Skeletal muscle tissue (tissue), 4 donors: ENCODE results near the gene LAIR2. TPM values are rescaled to one million over a fixed set of nuclear protein-coding genes. Genes with fewer than 3 reads are reported as not detected.

Experiments
- H3K27ac ChIP-seq: one replicate; pipeline ENCODE4 v1.7.0; 2013; ENCODE audit warnings: mild to moderate bottlenecking, low read depth, low read length, inconsistent platforms
- H3K27me3 ChIP-seq, 3 donors: one replicate each; pipeline ENCODE4 v1.7.0; 2013; ENCODE audit warnings: low read length in 3 of 3; ENCODE audit not compliant: control insufficient read depth in 3 of 3, insufficient read depth in 3 of 3
- H3K36me3 ChIP-seq, 3 donors: one replicate each; pipeline ENCODE4 v1.7.0; 2013; ENCODE audit warnings: low read length in 3 of 3; ENCODE audit not compliant: control insufficient read depth in 3 of 3, insufficient read depth in 3 of 3
- H3K4me1 ChIP-seq, 3 donors: one replicate each; pipeline ENCODE4 v1.7.0; 2013; ENCODE audit warnings: low read length in 3 of 3, mild to moderate bottlenecking in 3 of 3; ENCODE audit not compliant: control insufficient read depth in 3 of 3, insufficient read depth in 3 of 3
- H3K4me3 ChIP-seq, 3 donors: one replicate each; pipeline ENCODE4 v1.7.0; 2013; ENCODE audit warnings: low read length in 3 of 3
- H3K9ac ChIP-seq, 3 donors: one replicate each; pipeline ENCODE4 v1.7.0; 2013; ENCODE audit warnings: low read length in 3 of 3, mild to moderate bottlenecking in 3 of 3, moderate library complexity in 2 of 3, low read depth in 1 of 3
- H3K9me3 ChIP-seq, 3 donors: one replicate each; pipeline ENCODE4 v1.7.0; 2013; ENCODE audit warnings: low read length in 3 of 3; ENCODE audit not compliant: control insufficient read depth in 3 of 3
- total RNA-seq: library from RNA; depleted of rRNA; stranded (reverse); fragments of >200 nt; gene quantifications from one replicate; pipeline ENCODE4 v1.2.3, GENCODE V29; 2014
- donor health status: Osteomylitis.

LAIR2 gene, protein sequence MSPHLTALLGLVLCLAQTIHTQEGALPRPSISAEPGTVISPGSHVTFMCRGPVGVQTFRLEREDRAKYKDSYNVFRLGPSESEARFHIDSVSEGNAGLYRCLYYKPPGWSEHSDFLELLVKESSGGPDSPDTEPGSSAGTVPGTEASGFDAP
- not detected for total RNA-seq

DNA sequence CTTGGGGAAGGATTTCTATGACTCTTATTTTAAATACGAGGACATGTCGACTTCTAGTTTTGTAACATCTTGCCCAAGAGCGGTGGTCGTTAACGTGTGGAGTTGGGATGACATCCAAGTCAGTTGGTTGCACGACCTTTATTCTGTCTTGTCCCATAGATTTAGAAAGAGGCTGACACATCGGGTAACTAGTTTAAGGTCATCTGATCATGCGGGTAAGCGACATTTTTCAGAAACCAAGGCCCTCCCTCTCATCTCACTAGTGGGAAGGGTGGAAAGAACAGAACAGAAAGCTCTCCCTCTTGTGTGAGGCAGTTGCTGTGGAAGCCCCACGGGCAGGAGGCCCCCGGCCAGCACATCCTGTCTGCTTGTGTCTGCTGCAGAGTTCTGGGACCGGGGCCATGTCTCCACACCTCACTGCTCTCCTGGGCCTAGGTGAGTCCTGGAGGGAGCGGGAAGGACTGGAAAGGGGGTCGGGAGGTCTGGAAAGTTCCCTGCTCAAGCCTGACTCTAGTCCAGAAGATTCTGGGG lies at the start of gene LAIR2:
TSS of gene LAIR2 (plus strand) at position 314 of the 531 bp plus-strand sequence. CDS start at position 402, 88 bp downstream.
- H3K4me1 ChIP-seq = no peaks in the 10 kb centered on the region
- no peaks in the 10 kb centered on the region for H3K9me3 ChIP-seq
- H3K36me3 ChIP-seq = no peaks in the 10 kb centered on the region
- no peak within 1 kb of the TSS for H3K4me3 ChIP-seq
- no peak within 1 kb of the TSS for H3K9ac ChIP-seq
- peaks cover 0 to 5% (median 3%) of the 10 kb centered on the region in 3 donors for H3K27me3 ChIP-seq
- no peak within 1 kb of the TSS for H3K27ac ChIP-seq

DNA sequence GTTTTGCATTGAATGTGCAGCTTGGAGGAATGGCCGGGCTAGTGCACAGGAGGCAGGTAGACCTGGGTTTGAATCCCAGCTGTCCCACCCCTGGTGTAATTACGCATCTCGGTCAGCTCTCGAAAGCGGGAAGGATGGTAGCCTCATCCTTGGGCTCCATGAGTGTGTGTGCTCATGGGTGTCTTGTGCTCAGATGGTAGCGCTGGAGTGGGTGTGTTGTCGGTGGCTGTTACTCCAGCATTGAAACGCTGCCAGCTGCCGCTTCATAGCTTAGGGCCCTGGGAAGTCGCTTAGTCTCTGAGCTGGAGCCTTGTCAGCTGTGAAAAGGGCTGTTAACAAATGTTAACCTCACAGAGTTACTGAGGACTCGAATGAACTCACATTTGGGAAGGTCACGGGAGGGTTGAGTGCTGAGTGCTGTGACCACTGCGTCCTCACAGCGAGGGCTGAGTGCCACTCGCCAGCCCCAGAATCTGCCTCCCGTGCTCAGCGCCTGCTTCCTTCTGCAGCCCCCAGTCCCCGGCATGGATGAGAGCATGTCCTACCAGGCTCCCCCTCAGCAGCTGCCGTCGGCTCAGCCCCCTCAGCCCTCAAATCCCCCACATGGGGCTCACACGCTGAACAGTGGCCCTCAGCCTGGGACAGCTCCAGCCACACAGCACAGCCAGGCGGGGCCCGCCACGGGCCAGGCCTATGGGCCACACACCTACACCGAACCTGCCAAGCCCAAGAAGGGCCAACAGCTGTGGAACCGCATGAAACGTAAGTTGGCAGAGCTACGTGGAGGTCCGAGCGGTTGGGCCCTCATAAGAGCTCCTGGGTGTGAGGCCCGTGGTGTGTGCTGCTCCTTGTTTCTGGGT lies 48.5 kb upstream of the LAIR2 start:
- no peak overlapping the region for H3K27ac ChIP-seq
- H3K9ac ChIP-seq = no peak overlapping the region
- H3K36me3 ChIP-seq = peaks cover 71 to 81% (median 81%) of the 10 kb centered on the region in 3 donors
- peaks cover 26 to 38% (median 27%) of the 10 kb centered on the region in 3 donors for H3K4me1 ChIP-seq
- H3K4me3 ChIP-seq = no peak overlapping the region
- H3K27me3 ChIP-seq = no peaks in the 10 kb centered on the region
- no peaks in the 10 kb centered on the region for H3K9me3 ChIP-seq

DNA sequence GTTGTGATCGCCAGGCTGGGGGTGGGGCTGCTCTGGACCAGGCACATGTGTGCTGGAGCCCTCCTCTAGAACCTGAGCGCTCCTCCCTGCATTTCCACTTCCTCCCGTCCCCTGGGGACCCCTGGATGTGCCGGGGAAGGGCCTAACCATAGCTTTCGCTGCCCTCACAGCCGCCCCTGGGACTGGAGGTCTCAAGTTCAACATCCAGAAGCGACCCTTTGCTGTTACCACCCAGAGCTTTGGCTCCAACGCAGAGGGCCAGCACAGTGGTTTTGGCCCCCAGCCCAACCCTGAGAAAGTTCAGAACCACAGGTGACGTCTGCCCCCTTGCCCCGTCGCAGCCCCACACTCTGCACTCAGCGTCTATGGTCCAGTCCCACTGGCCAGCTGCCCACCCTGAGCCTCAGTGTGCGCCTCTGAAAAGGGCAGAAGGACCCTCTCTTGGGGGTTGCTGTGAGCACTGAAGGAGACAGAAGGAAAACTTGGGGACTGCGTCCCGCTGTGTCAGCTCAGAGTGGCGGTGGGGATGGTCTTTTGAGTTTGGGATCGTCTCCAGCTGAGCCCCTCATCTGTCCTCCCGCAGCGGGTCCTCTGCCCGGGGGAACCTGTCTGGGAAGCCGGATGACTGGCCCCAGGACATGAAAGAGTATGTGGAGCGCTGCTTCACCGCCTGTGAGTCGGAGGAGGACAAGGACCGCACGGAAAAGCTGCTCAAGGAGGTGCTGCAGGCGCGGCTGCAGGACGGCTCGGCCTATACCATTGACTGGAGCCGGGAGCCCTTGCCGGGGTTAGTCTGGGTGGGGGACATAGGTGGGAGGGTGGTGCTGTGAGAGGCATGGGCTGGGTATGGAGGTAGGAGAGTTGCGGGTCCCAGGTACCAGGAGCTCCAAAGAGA lies 47.6 kb upstream of the LAIR2 start:
- Histone ChIP-seq H3K36me3 (peaks cover 79 to 90% (median 89%) of the 10 kb centered on the region in 3 donors), H3K9ac (no peak overlapping the region), H3K9me3 (no peaks in the 10 kb centered on the region), H3K27me3 (no peaks in the 10 kb centered on the region), H3K27ac (no peak overlapping the region), H3K4me1 (peaks cover 21 to 36% (median 23%) of the 10 kb centered on the region in 3 donors), H3K4me3 (no peak overlapping the region)

DNA sequence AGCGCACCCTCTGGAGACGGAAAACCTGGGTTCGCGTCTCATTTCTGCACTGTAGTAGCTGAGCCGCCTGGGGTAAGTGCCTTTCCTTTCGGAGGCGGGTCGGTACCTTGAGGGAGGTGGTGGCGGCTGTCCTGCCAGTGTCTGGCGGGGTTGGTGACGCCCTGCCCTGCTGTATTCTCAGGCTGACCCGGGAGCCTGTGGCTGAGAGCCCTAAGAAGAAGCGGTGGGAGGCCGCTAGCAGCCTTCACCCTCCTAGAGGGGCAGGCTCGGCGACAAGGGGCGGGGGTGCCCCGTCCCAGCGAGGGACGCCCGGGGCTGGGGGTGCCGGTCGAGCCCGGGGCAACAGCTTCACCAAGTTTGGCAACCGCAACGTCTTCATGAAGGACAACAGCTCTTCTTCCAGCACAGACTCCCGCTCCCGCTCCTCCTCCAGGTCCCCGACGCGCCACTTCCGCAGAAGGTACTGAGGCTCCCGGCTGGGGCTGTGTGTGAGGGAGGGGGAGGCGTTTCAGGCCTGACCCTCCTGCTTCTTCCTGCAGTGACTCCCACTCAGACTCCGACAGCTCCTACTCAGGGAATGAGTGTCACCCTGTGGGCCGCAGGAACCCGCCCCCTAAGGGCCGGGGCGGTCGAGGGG lies 46.7 kb upstream of the LAIR2 start:
- peaks cover 85 to 92% (median 91%) of the 10 kb centered on the region in 3 donors for H3K36me3 ChIP-seq
- H3K9me3 ChIP-seq = no peaks in the 10 kb centered on the region
- H3K9ac ChIP-seq = no peak overlapping the region
- H3K27ac ChIP-seq = no peak overlapping the region
- no peak overlapping the region for H3K4me3 ChIP-seq
- H3K27me3 ChIP-seq = no peaks in the 10 kb centered on the region
- peaks cover 13 to 27% (median 14%) of the 10 kb centered on the region in 3 donors for H3K4me1 ChIP-seq

DNA sequence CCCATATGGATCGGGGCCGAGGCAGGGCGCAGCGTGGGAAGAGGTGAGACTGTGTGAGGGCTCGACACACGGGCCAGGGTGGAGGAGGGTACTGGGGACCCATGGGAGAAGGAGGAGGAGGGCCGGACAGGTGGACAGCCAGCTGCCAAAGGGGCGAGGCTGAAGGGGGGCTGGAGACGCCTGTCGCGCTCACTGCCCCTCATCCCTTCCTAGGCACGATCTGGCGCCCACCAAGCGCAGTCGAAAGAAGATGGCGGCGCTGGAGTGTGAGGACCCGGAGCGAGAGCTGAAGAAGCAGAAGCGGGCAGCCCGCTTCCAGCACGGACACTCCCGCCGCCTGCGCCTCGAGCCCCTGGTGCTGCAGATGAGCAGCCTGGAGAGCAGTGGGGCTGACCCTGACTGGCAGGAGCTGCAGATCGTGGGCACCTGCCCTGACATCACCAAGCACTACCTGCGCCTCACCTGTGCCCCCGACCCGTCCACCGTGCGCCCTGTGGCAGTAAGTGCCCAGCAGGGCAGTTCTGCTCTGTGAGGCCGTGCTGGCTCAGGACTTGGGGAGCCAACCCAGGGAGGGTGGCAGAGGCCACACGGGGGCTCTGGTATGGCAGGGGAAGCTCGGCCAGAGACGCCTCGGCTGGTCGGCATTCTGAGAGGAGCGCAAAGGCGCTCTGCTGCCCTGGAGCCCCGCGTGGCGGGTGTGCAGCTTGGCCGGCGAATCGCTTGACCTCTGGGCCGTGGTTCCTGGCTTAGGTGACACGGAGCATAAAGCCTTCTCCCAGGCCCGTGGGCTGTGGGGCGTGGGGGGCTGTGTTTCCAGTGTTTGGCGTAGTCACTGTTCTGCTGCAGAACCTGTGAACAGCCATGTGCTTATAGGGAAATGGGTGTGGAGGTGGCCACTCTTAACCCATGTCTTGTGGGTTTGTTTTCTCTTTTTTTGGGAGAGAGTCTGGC lies 45.9 kb upstream of the LAIR2 start:
- Histone ChIP-seq H3K9me3 (no peaks in the 10 kb centered on the region), H3K9ac (no peak overlapping the region), H3K27me3 (no peaks in the 10 kb centered on the region), H3K27ac (no peak overlapping the region), H3K36me3 (peaks cover 87 to 88% (median 87%) of the 10 kb centered on the region in 3 donors), H3K4me1 (peaks cover 5 to 19% (median 9%) of the 10 kb centered on the region in 3 donors), H3K4me3 (no peak overlapping the region)

DNA sequence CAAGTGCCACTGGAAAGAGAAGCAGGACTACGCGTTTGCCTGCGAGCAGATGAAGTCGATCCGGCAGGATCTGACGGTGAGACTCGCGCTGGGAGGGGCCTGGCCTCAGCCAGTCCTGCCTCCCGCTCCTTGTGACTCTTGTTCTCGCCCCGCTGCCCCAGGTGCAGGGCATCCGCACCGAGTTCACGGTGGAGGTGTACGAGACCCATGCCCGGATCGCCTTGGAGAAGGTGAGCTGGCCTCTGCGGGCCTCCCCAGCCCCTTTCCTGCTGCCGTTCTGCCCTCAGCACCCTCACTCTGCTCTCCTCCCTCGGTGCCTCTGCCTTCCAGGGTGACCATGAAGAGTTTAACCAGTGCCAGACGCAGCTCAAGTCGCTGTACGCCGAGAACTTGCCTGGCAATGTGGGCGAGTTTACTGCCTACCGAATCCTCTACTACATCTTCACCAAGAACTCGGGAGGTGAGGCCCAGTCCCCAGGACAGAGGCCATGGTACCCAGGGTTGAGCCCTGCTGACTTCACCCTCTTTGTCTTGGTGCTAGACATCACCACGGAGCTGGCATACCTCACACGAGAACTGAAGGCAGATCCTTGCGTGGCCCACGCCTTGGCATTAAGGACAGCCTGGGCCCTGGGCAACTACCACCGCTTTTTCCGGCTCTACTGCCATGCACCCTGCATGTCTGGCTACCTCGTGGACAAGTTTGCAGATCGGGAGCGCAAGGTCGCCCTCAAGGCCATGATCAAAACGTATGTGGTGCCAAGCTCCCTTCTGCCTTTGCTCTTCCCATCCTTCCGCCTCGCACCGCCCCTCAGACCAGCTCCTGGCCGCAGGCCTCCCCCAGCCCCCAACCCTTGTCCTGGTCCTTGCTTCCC lies 44.6 kb upstream of the LAIR2 start:
- Histone ChIP-seq H3K4me1 (peaks cover 10 to 23% (median 15%) of the 10 kb centered on the region in 3 donors), H3K4me3 (no peak overlapping the region), H3K9me3 (no peaks in the 10 kb centered on the region), H3K27me3 (no peaks in the 10 kb centered on the region), H3K27ac (no peak overlapping the region), H3K9ac (no peak overlapping the region), H3K36me3 (peaks cover 74 to 77% (median 75%) of the 10 kb centered on the region in 3 donors)

DNA sequence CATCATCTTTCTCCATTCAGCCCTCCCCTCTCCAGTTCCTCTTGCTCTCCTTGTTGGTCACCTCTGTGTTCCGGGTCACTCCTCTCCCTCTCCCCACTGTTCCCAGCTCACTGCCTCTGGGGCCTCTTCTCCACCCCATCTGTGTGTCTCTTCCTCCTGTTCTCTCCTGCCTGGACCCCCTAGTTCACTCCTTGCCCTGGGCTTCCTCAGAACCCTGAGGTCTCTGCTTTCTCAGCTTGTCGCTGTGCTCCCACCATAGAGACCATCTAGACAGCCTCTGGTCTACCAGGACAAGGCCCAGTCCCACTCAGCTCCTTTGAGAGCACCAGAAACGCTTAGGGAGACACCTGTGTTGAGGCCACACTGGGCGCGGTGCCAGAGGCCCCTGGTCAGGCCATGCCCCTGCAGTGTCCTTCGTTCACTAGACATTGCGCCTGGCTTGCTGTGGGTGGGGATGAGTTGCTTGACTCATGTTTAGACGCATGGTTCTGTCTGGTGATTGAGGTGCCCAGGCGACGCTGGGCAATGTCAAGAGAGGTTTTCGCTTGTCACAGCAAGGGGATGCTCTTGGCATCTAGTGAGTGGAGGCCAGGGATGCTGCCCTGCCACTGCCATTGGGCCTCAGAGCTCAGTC lies 43.9 kb upstream of the LAIR2 start:
- Histone ChIP-seq H3K36me3 (peaks cover 66 to 69% (median 68%) of the 10 kb centered on the region in 3 donors), H3K4me3 (no peak overlapping the region), H3K4me1 (peaks cover 12 to 23% (median 20%) of the 10 kb centered on the region in 3 donors), H3K9me3 (no peaks in the 10 kb centered on the region), H3K27me3 (no peaks in the 10 kb centered on the region), H3K9ac (no peak overlapping the region), H3K27ac (no peak overlapping the region)
